ENCODE measurements around the gene SULT1C3. TPM values are rescaled to one million over a fixed set of nuclear protein-coding genes. Genes with fewer than 3 reads are reported as not detected.

The SULT1C3 gene
- total and polyA plus RNA-seq, 2 of the 13 experiments (the other 11 are each of a cell fraction or from before 2014, with no cell fraction given), result not detected

DNA sequence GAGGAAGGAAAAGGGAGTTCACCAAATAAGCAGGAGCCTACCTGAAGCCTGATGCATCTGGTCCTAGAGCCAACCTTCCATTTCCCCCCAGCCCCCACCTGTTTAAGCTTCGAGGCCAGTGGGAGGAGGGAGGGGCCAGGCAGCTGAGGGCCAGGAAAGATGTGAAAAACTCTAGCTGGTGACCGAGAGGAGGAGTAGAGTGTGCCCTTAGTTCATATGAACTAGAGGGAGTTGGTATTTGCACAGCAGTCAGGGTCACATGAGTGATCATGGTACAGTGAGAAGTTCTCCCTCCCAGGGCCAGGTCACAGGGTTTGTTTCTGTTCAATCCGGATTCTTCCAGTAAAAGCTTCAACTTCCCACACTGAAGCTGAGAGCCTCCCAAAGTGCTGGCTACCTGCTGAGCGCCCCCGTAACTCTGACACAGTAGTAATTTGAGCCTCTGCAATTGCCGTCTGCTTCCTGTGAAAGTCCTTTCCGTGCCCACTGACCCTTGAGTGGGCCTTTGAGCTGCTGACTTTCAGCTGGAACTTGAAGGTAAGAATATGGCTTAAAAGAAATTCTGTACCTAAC lies 48.9 kb downstream of the SULT1C3 start, which contains the start of gene SULT1C2 (continued):
- TF ChIP-seq HOMEZ (CRISPR knock-in tag; IDR thresholded peaks at IDR 0.05; ENCODE audit: low read depth) (peak; percentile 55; the same call in 1 of the 2 replicates), MXI1 (IDR thresholded peaks at IDR 0.05; ENCODE audit: borderline replicate concordance, low read depth, low read length) (no peak), KMT2B (CRISPR knock-in tag; IDR thresholded peaks at IDR 0.05) (no peak), ZBTB8A (CRISPR knock-in tag; IDR thresholded peaks at IDR 0.05; ENCODE audit: borderline replicate concordance, low read depth) (no peak), JUNB (CRISPR knock-in tag; IDR thresholded peaks at IDR 0.05; ENCODE audit: borderline replicate concordance) (no peak), BRD4 (CRISPR knock-in tag; IDR thresholded peaks at IDR 0.05) (no peak), ZNF274 (CRISPR knock-in tag; IDR thresholded peaks at IDR 0.05) (no peak), MLLT10 (CRISPR knock-in tag; IDR thresholded peaks at IDR 0.05) (no peak), BRCA1 (CRISPR knock-in tag; IDR thresholded peaks at IDR 0.05) (no peak), STAG1 (CRISPR knock-in tag; IDR thresholded peaks at IDR 0.05) (peak; percentile 6; the same call in 1 of the 2 replicates), BATF2 (CRISPR knock-in tag; IDR thresholded peaks at IDR 0.05) (no peak), NFYC (CRISPR knock-in tag; IDR thresholded peaks at IDR 0.05) (0 out of 2 replicates have a peak, but pooled peaks have one; percentile 34), ZBTB38 (CRISPR knock-in tag; IDR thresholded peaks at IDR 0.05) (peak; percentile 41; the same call in 1 of the 2 replicates), MTA1 (CRISPR knock-in tag; IDR thresholded peaks at IDR 0.05; ENCODE audit: borderline replicate concordance) (no peak), BORCS8-MEF2B (CRISPR knock-in tag; IDR thresholded peaks at IDR 0.05) (peak; percentile 63; the same call in 1 of the 2 replicates), ATF1 (CRISPR knock-in tag; IDR thresholded peaks at IDR 0.05) (no peak), HNF4A (CRISPR knock-in tag; IDR thresholded peaks at IDR 0.05) (peak; percentile 71; the same call in 1 of the 2 replicates), BCL3 (CRISPR knock-in tag; IDR thresholded peaks at IDR 0.05) (no peak)
- TF ChIP-seq, protein P1, sequence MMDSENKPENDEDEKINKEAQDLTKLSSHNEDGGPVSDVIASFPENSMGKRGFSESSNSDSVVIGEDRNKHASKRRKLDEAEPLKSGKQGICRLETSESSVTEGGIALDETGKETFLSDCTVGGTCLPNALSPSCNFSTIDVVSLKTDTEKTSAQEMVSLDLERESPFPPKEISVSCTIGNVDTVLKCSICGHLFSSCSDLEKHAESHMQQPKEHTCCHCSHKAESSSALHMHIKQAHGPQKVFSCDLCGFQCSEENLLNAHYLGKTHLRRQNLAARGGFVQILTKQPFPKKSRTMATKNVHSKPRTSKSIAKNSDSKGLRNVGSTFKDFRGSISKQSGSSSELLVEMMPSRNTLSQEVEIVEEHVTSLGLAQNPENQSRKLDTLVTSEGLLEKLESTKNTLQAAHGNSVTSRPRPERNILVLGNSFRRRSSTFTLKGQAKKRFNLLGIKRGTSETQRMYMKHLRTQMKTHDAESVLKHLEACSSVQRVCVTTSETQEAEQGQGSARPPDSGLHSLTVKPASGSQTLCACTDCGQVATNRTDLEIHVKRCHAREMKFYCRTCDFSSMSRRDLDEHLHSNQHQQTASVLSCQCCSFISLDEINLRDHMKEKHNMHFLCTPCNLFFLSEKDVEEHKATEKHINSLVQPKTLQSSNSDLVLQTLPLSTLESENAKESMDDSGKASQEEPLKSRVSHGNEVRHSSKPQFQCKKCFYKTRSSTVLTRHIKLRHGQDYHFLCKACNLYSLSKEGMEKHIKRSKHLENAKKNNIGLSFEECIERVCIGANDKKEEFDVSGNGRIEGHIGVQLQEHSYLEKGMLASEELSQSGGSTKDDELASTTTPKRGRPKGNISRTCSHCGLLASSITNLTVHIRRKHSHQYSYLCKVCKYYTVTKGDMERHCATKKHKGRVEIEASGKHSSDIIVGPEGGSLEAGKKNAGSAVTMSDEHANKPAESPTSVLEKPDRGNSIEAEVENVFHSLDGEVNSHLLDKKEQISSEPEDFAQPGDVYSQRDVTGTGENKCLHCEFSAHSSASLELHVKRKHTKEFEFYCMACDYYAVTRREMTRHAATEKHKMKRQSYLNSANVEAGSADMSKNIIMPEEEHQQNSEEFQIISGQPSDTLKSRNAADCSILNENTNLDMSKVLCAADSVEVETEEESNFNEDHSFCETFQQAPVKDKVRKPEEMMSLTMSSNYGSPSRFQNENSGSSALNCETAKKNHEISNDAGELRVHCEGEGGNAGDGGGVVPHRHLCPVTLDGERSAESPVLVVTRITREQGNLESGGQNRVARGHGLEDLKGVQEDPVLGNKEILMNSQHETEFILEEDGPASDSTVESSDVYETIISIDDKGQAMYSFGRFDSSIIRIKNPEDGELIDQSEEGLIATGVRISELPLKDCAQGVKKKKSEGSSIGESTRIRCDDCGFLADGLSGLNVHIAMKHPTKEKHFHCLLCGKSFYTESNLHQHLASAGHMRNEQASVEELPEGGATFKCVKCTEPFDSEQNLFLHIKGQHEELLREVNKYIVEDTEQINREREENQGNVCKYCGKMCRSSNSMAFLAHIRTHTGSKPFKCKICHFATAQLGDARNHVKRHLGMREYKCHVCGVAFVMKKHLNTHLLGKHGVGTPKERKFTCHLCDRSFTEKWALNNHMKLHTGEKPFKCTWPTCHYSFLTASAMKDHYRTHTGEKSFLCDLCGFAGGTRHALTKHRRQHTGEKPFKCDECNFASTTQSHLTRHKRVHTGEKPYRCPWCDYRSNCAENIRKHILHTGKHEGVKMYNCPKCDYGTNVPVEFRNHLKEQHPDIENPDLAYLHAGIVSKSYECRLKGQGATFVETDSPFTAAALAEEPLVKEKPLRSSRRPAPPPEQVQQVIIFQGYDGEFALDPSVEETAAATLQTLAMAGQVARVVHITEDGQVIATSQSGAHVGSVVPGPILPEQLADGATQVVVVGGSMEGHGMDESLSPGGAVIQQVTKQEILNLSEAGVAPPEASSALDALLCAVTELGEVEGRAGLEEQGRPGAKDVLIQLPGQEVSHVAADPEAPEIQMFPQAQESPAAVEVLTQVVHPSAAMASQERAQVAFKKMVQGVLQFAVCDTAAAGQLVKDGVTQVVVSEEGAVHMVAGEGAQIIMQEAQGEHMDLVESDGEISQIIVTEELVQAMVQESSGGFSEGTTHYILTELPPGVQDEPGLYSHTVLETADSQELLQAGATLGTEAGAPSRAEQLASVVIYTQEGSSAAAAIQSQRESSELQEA (CRISPR knock-in tag; IDR thresholded peaks at IDR 0.05; ENCODE audit: not compliant biosample characterization), result no peak

Measured in HepG2 (cell line).